NCI-H460 (cell line): Measurements from ENCODE around the gene HTR1D. TPM values are rescaled to one million over a fixed set of nuclear protein-coding genes. Genes with fewer than 3 reads are reported as not detected.
"Not testable (repeated sequence)": the region's sequence is repeated elsewhere in the genome, so short reads cannot be mapped to it uniquely, and the experiment has no call there.

Source experiments
- DNase-seq: peaks from one replicate; pipeline ENCODE4 v3.0.0-alpha.2; 2016; ENCODE audit warnings: low read depth; ENCODE audit errors: extremely low read depth
- polyA plus RNA-seq: library from polyadenylated mRNA; depleted of rRNA; stranded (reverse); fragments of >200 nt; gene quantifications from 2 replicates; pipeline ENCODE4 v1.2.3, GENCODE V29; 2014; cell fraction: nucleus; rRNA removed
- total RNA-seq: library from RNA; depleted of rRNA; stranded (reverse); fragments of >200 nt; shearing (Covaris generic); gene quantifications from 2 replicates; pipeline ENCODE4 v1.2.3, GENCODE V29; 2014; rRNA removed

HTR1D gene
- total RNA-seq, result 3.6 and 3.7 TPM in 2 replicates
- polyA plus RNA-seq, result 0.04 and 1.7 TPM in 2 replicates

GRCh38 chr1:23217421-23218115, at the start of gene HTR1D:
TSS of gene HTR1D (minus strand) at chr1:23217502. CDS start at chr1:23194219, 23,283 bp downstream.
- DNase-seq, result no peak

GRCh38 chr1:23263380-23263887, 46.1 kb upstream of the HTR1D start:
- no peak for DNase-seq

GRCh38 chr1:23258082-23258481, 40.8 kb upstream of the HTR1D start:
- not testable (repeated sequence) for DNase-seq

- not testable (repeated sequence) for DNase-seq
Measured at GRCh38 chr1:23257371-23257770, 40.1 kb upstream of the HTR1D start.

GRCh38 chr1:23254584-23254983, 37.3 kb upstream of the HTR1D start:
- no peak for DNase-seq

- no peak for DNase-seq
Measured at GRCh38 chr1:23251812-23252211, 34.5 kb upstream of the HTR1D start.

- DNase-seq, result no peak
Measured at GRCh38 chr1:23249787-23250454, 32.6 kb upstream of the HTR1D start.

GRCh38 chr1:23247276-23247675, 30.0 kb upstream of the HTR1D start:
- DNase-seq, result no peak

GRCh38 chr1:23246274-23246673, 29.0 kb upstream of the HTR1D start:
- no peak for DNase-seq

GRCh38 chr1:23244256-23244761, 27.0 kb upstream of the HTR1D start:
- no peak for DNase-seq

GRCh38 chr1:23242414-23242813, 25.1 kb upstream of the HTR1D start:
- DNase-seq, result no peak

GRCh38 chr1:23239638-23240295, 22.5 kb upstream of the HTR1D start:
- DNase-seq, result no peak

- DNase-seq, result no peak
Measured at GRCh38 chr1:23238565-23238964, 21.3 kb upstream of the HTR1D start.

- no peak for DNase-seq
Measured at GRCh38 chr1:23237508-23237907, 20.2 kb upstream of the HTR1D start.

GRCh38 chr1:23227806-23228205, 10.5 kb upstream of the HTR1D start:
- no peak for DNase-seq

GRCh38 chr1:23224739-23225648, 7.7 kb upstream of the HTR1D start:
- no peak for DNase-seq

GRCh38 chr1:23223963-23224362, 6.7 kb upstream of the HTR1D start:
- DNase-seq, result not testable (repeated sequence)

GRCh38 chr1:23223490-23223951, 6.2 kb upstream of the HTR1D start:
- not testable (repeated sequence) for DNase-seq

- no peak for DNase-seq
Measured at GRCh38 chr1:23222742-23223141, 5.4 kb upstream of the HTR1D start.

GRCh38 chr1:23222331-23222730, 5.0 kb upstream of the HTR1D start:
- DNase-seq, result no peak
